Neural progenitor cell (in vitro differentiated cells): ENCODE measurements around the gene SHLD1. TPM values are rescaled to one million over a fixed set of nuclear protein-coding genes. Genes with fewer than 3 reads are reported as not detected.

Source experiments
- DNase-seq: peaks from one replicate; pipeline ENCODE4 v3.0.0-alpha.2; 2016; ENCODE audit warnings: low spot score
- H2AFZ ChIP-seq: fragments of 200-600 bp; sonication (generic); replicated peaks from 2 replicates; pipeline ENCODE4 v1.6.1; 2016; ENCODE audit warnings: antibody characterized with exemption
- H3F3A ChIP-seq: fragments of 200-600 bp; sonication (generic); 2 replicates; pipeline ENCODE4 v1.6.1; 2016; ENCODE audit warnings: antibody characterized with exemption, low read depth
- H3K27ac ChIP-seq: fragments of 200-600 bp; sonication (generic); 2 replicates; pipeline ENCODE4 v1.5.1; 2016; ENCODE audit warnings: mild to moderate bottlenecking
- H3K27me3 ChIP-seq: fragments of 200-600 bp; sonication (generic); 2 replicates; pipeline ENCODE4 v1.6.1; 2016; ENCODE audit warnings: mild to moderate bottlenecking, moderate library complexity
- H3K36me3 ChIP-seq: fragments of 200-600 bp; sonication (generic); 2 replicates; pipeline ENCODE4 v1.5.1; 2016
- H3K4me1 ChIP-seq: fragments of 200-600 bp; sonication (generic); 2 replicates; pipeline ENCODE4 v1.6.1; 2016; ENCODE audit warnings: mixed run types
- H3K4me2 ChIP-seq: fragments of 200-600 bp; sonication (generic); 2 replicates; pipeline ENCODE4 v1.6.1; 2016
- H3K4me3 ChIP-seq: fragments of 200-600 bp; sonication (generic); 2 replicates; pipeline ENCODE4 v1.5.1; 2016
- H3K79me2 ChIP-seq: fragments of 200-600 bp; sonication (generic); 2 replicates; pipeline ENCODE4 v1.6.1; 2016; ENCODE audit warnings: low read depth
- H3K9ac ChIP-seq: fragments of 200-600 bp; sonication (generic); 2 replicates; pipeline ENCODE4 v1.6.1; 2016
- H3K9me3 ChIP-seq: fragments of 200-600 bp; sonication (generic); 2 replicates; pipeline ENCODE4 v1.5.1; 2016; ENCODE audit warnings: low read depth
- H4K20me1 ChIP-seq: fragments of 200-600 bp; sonication (generic); 2 replicates; pipeline ENCODE4 v1.6.1; 2016; ENCODE audit warnings: low read depth
- H3K27ac Mint-ChIP-seq: 3 replicates; pipeline ENCODE4 v1.8.0; 2021; ENCODE audit warnings: mixed read lengths
- H3K27me3 Mint-ChIP-seq: 2 replicates; pipeline ENCODE4 v1.8.0; 2022; ENCODE audit warnings: low read depth, mild to moderate bottlenecking, inconsistent platforms, moderate library complexity, mixed read lengths; ENCODE audit not compliant: insufficient read depth
- H3K36me3 Mint-ChIP-seq: 3 replicates; pipeline ENCODE4 v1.8.0; 2021; ENCODE audit warnings: mixed read lengths
- H3K4me1 Mint-ChIP-seq: 3 replicates; pipeline ENCODE4 v1.8.0; 2021; ENCODE audit warnings: mixed read lengths
- H3K4me3 Mint-ChIP-seq: 3 replicates; pipeline ENCODE4 v1.8.0; 2021; ENCODE audit warnings: mild to moderate bottlenecking, moderate library complexity, mixed read lengths
- H3K9me3 Mint-ChIP-seq: 3 replicates; pipeline ENCODE4 v1.8.0; 2020; ENCODE audit warnings: mixed read lengths
- CTCF ChIP-seq: fragments of 200-600 bp; sonication (generic); IDR thresholded peaks from 2 replicates; pipeline ENCODE4 v1.5.1; 2017; ENCODE audit warnings: antibody characterized with exemption, mild to moderate bottlenecking
- EZH2 ChIP-seq: fragments of 200-600 bp; sonication (generic); IDR thresholded peaks from 2 replicates; pipeline ENCODE4 v1.6.1; 2017; ENCODE audit warnings: antibody characterized with exemption, mild to moderate bottlenecking, moderate library complexity
- EZH2phosphoT487 ChIP-seq: fragments of 200-600 bp; sonication (generic); IDR thresholded peaks from 2 replicates; pipeline ENCODE4 v1.6.1; 2017; ENCODE audit warnings: antibody characterized with exemption
- total RNA-seq: library from RNA; depleted of rRNA; stranded (reverse); fragments of >200 nt; gene quantifications from 2 replicates; pipeline ENCODE4 v1.2.3, GENCODE V29; 2015; ENCODE audit warnings: low replicate concordance

SHLD1 gene
- total RNA-seq, 1 donor from 2014 or later: 9.0 TPM

GRCh38 chr20:5727018-5727515 lies 23.1 kb upstream of the SHLD1 start:
- H3K9me3 Mint-ChIP-seq: no peaks in the 10 kb centered on the region
- Histone ChIP-seq H4K20me1 (no peaks in the 10 kb centered on the region), H3K27me3 (no peaks in the 10 kb centered on the region), H3K4me1 (peaks cover 3% of the 10 kb centered on the region), H3K4me3 (no peak overlapping the region), H3K27ac (no peak overlapping the region), H2AFZ (no peak overlapping the region), H3K4me2 (no peak overlapping the region), H3K36me3 (no peaks in the 10 kb centered on the region), H3K79me2 (no peaks in the 10 kb centered on the region), H3K9me3 (no peaks in the 10 kb centered on the region), H3K9ac (no peak overlapping the region), H3F3A (peaks cover under 1% of the 10 kb centered on the region)
- H3K36me3 Mint-ChIP-seq: no peaks in the 10 kb centered on the region
- H3K4me3 Mint-ChIP-seq: no peak overlapping the region
- peaks cover 6% of the 10 kb centered on the region for H3K27me3 Mint-ChIP-seq
- H3K4me1 Mint-ChIP-seq: peaks cover 7% of the 10 kb centered on the region
- H3K27ac Mint-ChIP-seq: no peak overlapping the region
- DNase-seq: no peak
- no peak for TF ChIP-seq EZH2phosphoT487
- no peak for TF ChIP-seq EZH2
- TF ChIP-seq CTCF: no peak

- Histone ChIP-seq H3K4me1 (peaks cover 14% of the 10 kb centered on the region), H3K4me2 (no peak overlapping the region), H4K20me1 (no peaks in the 10 kb centered on the region), H3K4me3 (no peak overlapping the region), H3K36me3 (no peaks in the 10 kb centered on the region), H3K9ac (no peak overlapping the region), H3F3A (peaks cover 11% of the 10 kb centered on the region), H3K9me3 (no peaks in the 10 kb centered on the region), H3K27me3 (no peaks in the 10 kb centered on the region), H2AFZ (no peak overlapping the region), H3K79me2 (no peaks in the 10 kb centered on the region), H3K27ac (no peak overlapping the region)
- no peak for TF ChIP-seq CTCF
- TF ChIP-seq EZH2phosphoT487: no peak
- TF ChIP-seq EZH2: no peak
- no peak for DNase-seq
- peaks cover 12% of the 10 kb centered on the region for H3K4me1 Mint-ChIP-seq
- H3K9me3 Mint-ChIP-seq: no peaks in the 10 kb centered on the region
- H3K27ac Mint-ChIP-seq: no peak overlapping the region
- no peaks in the 10 kb centered on the region for H3K36me3 Mint-ChIP-seq
- peaks cover 5% of the 10 kb centered on the region for H3K27me3 Mint-ChIP-seq
- H3K4me3 Mint-ChIP-seq: no peak overlapping the region
Measured at GRCh38 chr20:5729348-5729747, 20.9 kb upstream of the SHLD1 start.

GRCh38 chr20:5730131-5730530 lies 20.1 kb upstream of the SHLD1 start:
- no peak for DNase-seq
- peaks cover 12% of the 10 kb centered on the region for H3K4me1 Mint-ChIP-seq
- Histone ChIP-seq H3K9me3 (no peaks in the 10 kb centered on the region), H3K4me1 (peaks cover 14% of the 10 kb centered on the region), H3K4me3 (no peak overlapping the region), H3K27ac (no peak overlapping the region), H3K27me3 (no peaks in the 10 kb centered on the region), H3K36me3 (no peaks in the 10 kb centered on the region), H2AFZ (no peak overlapping the region), H3K79me2 (no peaks in the 10 kb centered on the region), H3F3A (peaks cover 11% of the 10 kb centered on the region), H4K20me1 (no peaks in the 10 kb centered on the region), H3K9ac (no peak overlapping the region), H3K4me2 (no peak overlapping the region)
- H3K27me3 Mint-ChIP-seq: peaks cover 5% of the 10 kb centered on the region
- no peak overlapping the region for H3K27ac Mint-ChIP-seq
- H3K4me3 Mint-ChIP-seq: no peak overlapping the region
- no peaks in the 10 kb centered on the region for H3K36me3 Mint-ChIP-seq
- no peaks in the 10 kb centered on the region for H3K9me3 Mint-ChIP-seq
- TF ChIP-seq EZH2phosphoT487 (no peak), CTCF (no peak), EZH2 (no peak)
